ENCODE measurements around the gene CNTN2.

The CNTN2 gene

DNA sequence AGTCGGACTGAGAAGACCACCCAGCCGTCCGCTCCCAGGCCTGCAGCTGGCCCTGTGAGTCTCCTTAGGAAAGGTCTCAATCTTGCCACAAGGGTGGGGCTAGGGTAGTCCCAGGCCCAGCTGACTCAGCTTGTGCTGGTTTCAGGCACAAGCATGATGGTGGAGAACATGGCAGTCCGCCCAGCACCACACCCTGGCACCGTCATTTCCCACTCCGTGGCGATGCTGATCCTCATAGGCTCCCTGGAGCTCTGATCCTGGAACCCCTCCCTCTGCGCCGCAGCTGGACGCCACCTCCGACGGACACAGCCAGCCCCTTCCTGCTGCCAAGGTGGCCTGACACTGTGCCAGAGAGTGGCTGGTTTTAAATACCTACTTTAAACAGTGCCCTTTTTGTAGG lies 30.5 kb downstream of the CNTN2 start:
- no peak overlapping the region for H3K4me3 ChIP-seq (ENCODE audit: low read depth, low read length)
- in situ Hi-C loops (cut with HindIII; ENCODE audit: low sequenced_read_pairs) = no loop called here
- no peak for DNase-seq (ENCODE audit: low read depth)
- TF ChIP-seq, protein P1, sequence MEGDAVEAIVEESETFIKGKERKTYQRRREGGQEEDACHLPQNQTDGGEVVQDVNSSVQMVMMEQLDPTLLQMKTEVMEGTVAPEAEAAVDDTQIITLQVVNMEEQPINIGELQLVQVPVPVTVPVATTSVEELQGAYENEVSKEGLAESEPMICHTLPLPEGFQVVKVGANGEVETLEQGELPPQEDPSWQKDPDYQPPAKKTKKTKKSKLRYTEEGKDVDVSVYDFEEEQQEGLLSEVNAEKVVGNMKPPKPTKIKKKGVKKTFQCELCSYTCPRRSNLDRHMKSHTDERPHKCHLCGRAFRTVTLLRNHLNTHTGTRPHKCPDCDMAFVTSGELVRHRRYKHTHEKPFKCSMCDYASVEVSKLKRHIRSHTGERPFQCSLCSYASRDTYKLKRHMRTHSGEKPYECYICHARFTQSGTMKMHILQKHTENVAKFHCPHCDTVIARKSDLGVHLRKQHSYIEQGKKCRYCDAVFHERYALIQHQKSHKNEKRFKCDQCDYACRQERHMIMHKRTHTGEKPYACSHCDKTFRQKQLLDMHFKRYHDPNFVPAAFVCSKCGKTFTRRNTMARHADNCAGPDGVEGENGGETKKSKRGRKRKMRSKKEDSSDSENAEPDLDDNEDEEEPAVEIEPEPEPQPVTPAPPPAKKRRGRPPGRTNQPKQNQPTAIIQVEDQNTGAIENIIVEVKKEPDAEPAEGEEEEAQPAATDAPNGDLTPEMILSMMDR (IDR thresholded peaks at IDR 0.05; ENCODE audit: low read depth, low read length, missing control alignments) = no peak

DNA sequence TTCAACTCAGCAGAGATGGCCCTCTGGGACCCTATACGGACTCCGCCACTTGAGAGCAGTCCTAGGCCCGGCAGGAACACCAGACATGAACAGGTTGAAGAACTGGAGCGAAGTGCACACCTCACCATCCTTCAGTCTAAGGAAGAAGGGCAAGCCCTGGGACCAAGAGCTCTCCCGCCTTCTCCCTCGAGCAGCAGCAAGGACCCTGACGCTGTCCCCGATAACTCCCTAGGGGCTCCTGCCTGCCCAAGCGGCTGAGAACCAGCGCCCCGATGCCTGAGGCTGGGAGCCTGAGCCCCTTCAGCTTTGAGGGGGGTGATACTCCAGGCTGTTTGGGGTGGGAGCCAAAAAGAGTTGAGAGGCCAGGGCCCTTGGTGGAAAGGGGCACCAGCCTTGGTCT lies 31.1 kb downstream of the CNTN2 start:
- in situ Hi-C loops (cut with HindIII; ENCODE audit: low sequenced_read_pairs) = no loop called here
- TF ChIP-seq, protein P1 (IDR thresholded peaks at IDR 0.05; ENCODE audit: low read depth, low read length, missing control alignments) = no peak
- H3K4me3 ChIP-seq (ENCODE audit: low read depth, low read length) = no peak overlapping the region
- DNase-seq (ENCODE audit: low read depth) = no peak

DNA sequence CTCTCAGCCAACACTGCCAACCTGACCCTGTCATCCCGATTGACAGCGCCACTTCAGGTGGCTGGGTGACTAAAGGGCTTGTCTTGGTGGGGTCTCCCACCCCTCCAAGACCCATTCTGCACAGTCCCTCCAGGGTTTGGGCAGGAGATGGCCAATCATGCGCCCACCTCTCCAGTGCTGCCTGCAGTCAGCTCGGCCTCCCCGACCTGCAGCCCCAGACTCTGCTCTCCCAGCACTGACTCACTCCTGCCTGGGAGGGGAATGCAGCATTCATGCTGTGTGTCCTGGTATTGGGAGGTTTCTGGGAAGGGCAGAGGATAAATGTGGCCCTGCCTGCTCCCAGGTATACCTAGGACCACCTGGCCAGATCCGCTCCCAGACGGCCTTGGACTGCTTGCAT lies 31.5 kb downstream of the CNTN2 start:
- in situ Hi-C loops (cut with HindIII; ENCODE audit: low sequenced_read_pairs) = no loop called here
- no peak overlapping the region for H3K4me3 ChIP-seq (ENCODE audit: low read depth, low read length)
- no peak for DNase-seq (ENCODE audit: low read depth)
- TF ChIP-seq, protein P1 (IDR thresholded peaks at IDR 0.05; ENCODE audit: low read depth, low read length, missing control alignments) = no peak

DNA sequence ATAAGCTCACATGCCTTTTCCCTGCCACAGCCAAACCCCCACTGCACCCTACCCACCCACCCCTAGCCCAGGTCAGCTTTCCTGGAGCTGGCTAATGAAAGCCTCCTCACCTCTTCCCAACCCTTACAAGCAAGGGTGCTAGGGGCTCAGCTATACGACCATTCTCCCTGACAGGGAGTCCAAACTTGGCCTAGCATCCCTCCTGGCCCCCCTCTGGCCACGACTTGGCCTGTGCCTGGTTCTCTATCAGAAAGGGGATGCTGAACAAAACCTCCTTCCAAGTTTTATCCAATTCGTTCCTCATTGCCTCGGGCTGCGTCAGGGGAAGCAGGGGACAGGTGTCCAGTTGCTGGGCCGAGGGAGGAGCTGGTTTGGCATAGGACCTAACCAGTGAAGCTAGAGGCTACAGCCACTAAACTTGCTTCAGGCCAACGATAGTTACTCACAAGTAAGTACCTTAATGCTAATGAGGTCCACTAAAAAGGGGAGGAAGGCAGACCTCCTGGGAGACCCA lies 32.7 kb downstream of the CNTN2 start:
- TF ChIP-seq, protein P1 (IDR thresholded peaks at IDR 0.05; ENCODE audit: low read depth, low read length, missing control alignments) = no peak
- no peak overlapping the region for H3K4me3 ChIP-seq (ENCODE audit: low read depth, low read length)
- in situ Hi-C loops (cut with HindIII; ENCODE audit: low sequenced_read_pairs) = no loop called here
- no peak for DNase-seq (ENCODE audit: low read depth)

DNA sequence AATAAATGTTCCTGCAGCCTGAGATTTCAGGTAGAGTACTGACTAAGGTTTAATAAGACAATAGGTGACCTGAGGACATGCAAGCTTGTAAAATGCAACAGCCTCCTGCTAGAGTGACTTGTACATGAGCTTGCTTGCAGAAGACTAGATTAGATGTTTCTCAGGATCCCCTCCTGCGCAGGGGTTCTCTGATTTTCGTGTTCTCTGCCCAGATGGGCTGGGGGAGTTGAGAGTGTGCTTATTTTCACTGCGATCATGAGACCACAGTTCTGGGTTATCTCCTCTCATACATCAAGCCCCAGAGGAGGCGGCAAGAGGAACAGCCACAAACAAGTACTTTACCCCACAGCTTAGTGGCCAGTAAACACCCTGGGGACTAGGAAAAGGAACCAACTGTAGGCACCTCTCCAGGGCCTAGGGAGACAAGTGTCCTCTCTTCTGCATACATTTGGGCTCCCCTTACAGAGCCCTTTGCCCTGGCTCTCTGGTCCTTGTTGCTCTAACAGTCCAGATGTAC lies 33.3 kb downstream of the CNTN2 start:
- no peak overlapping the region for H3K4me3 ChIP-seq (ENCODE audit: low read depth, low read length)
- in situ Hi-C loops (cut with HindIII; ENCODE audit: low sequenced_read_pairs) = no loop called here
- TF ChIP-seq, protein P1 (IDR thresholded peaks at IDR 0.05; ENCODE audit: low read depth, low read length, missing control alignments) = no peak
- no peak for DNase-seq (ENCODE audit: low read depth)

DNA sequence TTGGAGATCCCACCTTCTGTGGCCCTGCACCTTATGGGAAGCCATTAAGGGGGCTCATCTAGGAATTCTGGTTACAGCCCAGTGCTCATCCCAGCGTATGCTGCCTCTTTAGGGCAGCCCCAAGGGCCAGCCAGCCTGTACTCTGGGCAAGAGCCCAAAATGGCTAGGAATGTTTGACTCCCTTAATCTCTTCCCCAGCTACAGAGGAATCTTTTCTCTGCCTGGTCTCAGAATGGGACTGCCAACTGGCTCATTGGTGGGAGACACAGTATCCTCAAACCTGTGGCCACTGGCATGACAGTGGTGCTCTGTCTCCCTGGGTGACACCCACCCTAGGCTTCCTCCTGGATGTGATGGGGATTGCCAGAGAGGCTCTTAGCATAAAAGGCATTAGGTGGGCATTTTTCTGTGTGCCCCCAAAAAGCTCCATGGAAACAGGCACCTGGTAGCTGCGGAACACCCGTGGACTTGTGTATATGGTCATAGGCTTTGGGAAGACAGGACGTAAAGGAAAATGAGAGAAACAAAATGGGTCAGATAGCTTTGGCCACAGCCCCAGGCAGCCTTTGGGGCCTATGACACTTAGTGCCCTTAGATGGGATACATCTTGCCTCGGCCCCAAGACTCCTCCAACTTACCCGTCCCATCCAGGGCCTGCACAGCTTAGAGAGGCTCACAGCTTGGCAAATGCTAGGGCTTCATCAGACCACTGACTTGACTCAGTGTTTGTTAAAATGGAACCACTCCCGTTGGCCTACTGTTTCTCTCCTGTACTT lies 34.3 kb downstream of the CNTN2 start:
- H3K4me3 ChIP-seq (ENCODE audit: low read depth, low read length) = no peak overlapping the region
- in situ Hi-C loops (cut with HindIII; ENCODE audit: low sequenced_read_pairs) = no loop called here
- no peak for DNase-seq (ENCODE audit: low read depth)
- TF ChIP-seq, protein P1 (IDR thresholded peaks at IDR 0.05; ENCODE audit: low read depth, low read length, missing control alignments) = no peak
